Measurements from ENCODE around the gene GARNL3. TPM values are rescaled to one million over a fixed set of nuclear protein-coding genes. Genes with fewer than 3 reads are reported as not detected.

Gene GARNL3
- polyA plus RNA-seq, 2 donors: 3.5 TPM

GRCh38 chr9:127290561-127291065 is 26.0 kb downstream of the GARNL3 start:
- Histone ChIP-seq H3K4me3 (ENCODE audit: low read depth in 1 of 2, low read length in 2 of 2) (no peak overlapping the region), H3K4me1 (ENCODE audit: control insufficient read depth in 2 of 2, insufficient read depth in 2 of 2, low read length in 1 of 2) (no peaks in the 10 kb centered on the region), H3K27me3 (ENCODE audit: control insufficient read depth in 1 of 2, insufficient read depth in 2 of 2, low read length in 2 of 2) (no peaks in the 10 kb centered on the region), H3K27ac (ENCODE audit: low read depth in 2 of 2, low read length in 1 of 2) (no peak overlapping the region), H3K9me3 (ENCODE audit: control insufficient read depth in 2 of 2, insufficient read depth in 1 of 2, low read depth in 1 of 2, low read length in 1 of 2) (no peaks in the 10 kb centered on the region), H3K36me3 (ENCODE audit: control insufficient read depth in 2 of 2, insufficient read depth in 2 of 2, low read length in 1 of 2) (peaks cover 0 to 5% of the 10 kb centered on the region in 2 donors)
- WGBS, 2 donors: 77 to 88% methylated on average over 3 of the region's 3 CpGs

GRCh38 chr9:127291246-127291778 is 26.7 kb downstream of the GARNL3 start:
- Histone ChIP-seq H3K36me3 (ENCODE audit: control insufficient read depth in 2 of 2, insufficient read depth in 2 of 2, low read length in 1 of 2) (peaks cover 0 to 5% of the 10 kb centered on the region in 2 donors), H3K4me3 (ENCODE audit: low read depth in 1 of 2, low read length in 2 of 2) (no peak overlapping the region), H3K27me3 (ENCODE audit: control insufficient read depth in 1 of 2, insufficient read depth in 2 of 2, low read length in 2 of 2) (no peaks in the 10 kb centered on the region), H3K4me1 (ENCODE audit: control insufficient read depth in 2 of 2, insufficient read depth in 2 of 2, low read length in 1 of 2) (no peaks in the 10 kb centered on the region), H3K9me3 (ENCODE audit: control insufficient read depth in 2 of 2, insufficient read depth in 1 of 2, low read depth in 1 of 2, low read length in 1 of 2) (no peaks in the 10 kb centered on the region), H3K27ac (ENCODE audit: low read depth in 2 of 2, low read length in 1 of 2) (no peak overlapping the region)
- WGBS, 2 donors: 83 to 89% methylated on average over 4 of the region's 4 CpGs

GRCh38 chr9:127292415-127292814 is 27.8 kb downstream of the GARNL3 start:
- WGBS, 2 donors: 97 to 99% methylated on average over 4 of the region's 4 CpGs
- Histone ChIP-seq H3K27me3 (ENCODE audit: control insufficient read depth in 1 of 2, insufficient read depth in 2 of 2, low read length in 2 of 2) (no peaks in the 10 kb centered on the region), H3K4me3 (ENCODE audit: low read depth in 1 of 2, low read length in 2 of 2) (no peak overlapping the region), H3K4me1 (ENCODE audit: control insufficient read depth in 2 of 2, insufficient read depth in 2 of 2, low read length in 1 of 2) (no peaks in the 10 kb centered on the region), H3K36me3 (ENCODE audit: control insufficient read depth in 2 of 2, insufficient read depth in 2 of 2, low read length in 1 of 2) (peaks cover 0 to 5% of the 10 kb centered on the region in 2 donors), H3K9me3 (ENCODE audit: control insufficient read depth in 2 of 2, insufficient read depth in 1 of 2, low read depth in 1 of 2, low read length in 1 of 2) (no peaks in the 10 kb centered on the region), H3K27ac (ENCODE audit: low read depth in 2 of 2, low read length in 1 of 2) (no peak overlapping the region)

- no peaks in the 10 kb centered on the region for H3K27me3 ChIP-seq (ENCODE audit: control insufficient read depth in 1 of 2, insufficient read depth in 2 of 2, low read length in 2 of 2)
- H3K4me3 ChIP-seq (ENCODE audit: low read depth in 1 of 2, low read length in 2 of 2): no peak overlapping the region
- H3K4me1 ChIP-seq (ENCODE audit: control insufficient read depth in 2 of 2, insufficient read depth in 2 of 2, low read length in 1 of 2): no peaks in the 10 kb centered on the region
- no peaks in the 10 kb centered on the region for H3K9me3 ChIP-seq (ENCODE audit: control insufficient read depth in 2 of 2, insufficient read depth in 1 of 2, low read depth in 1 of 2, low read length in 1 of 2)
- H3K27ac ChIP-seq (ENCODE audit: low read depth in 2 of 2, low read length in 1 of 2): no peak overlapping the region
- 54 to 71% methylated on average over 5 of the region's 5 CpGs for WGBS, 2 donors
- H3K36me3 ChIP-seq (ENCODE audit: control insufficient read depth in 2 of 2, insufficient read depth in 2 of 2, low read length in 1 of 2): peaks cover 0 to 5% of the 10 kb centered on the region in 2 donors
These were observed 28.8 kb downstream of the GARNL3 start for GRCh38 chr9:127293328-127293727.

- Histone ChIP-seq H3K9me3 (ENCODE audit: control insufficient read depth in 2 of 2, insufficient read depth in 1 of 2, low read depth in 1 of 2, low read length in 1 of 2) (no peaks in the 10 kb centered on the region), H3K27me3 (ENCODE audit: control insufficient read depth in 1 of 2, insufficient read depth in 2 of 2, low read length in 2 of 2) (no peaks in the 10 kb centered on the region), H3K27ac (ENCODE audit: low read depth in 2 of 2, low read length in 1 of 2) (no peak overlapping the region), H3K4me1 (ENCODE audit: control insufficient read depth in 2 of 2, insufficient read depth in 2 of 2, low read length in 1 of 2) (no peaks in the 10 kb centered on the region), H3K4me3 (ENCODE audit: low read depth in 1 of 2, low read length in 2 of 2) (no peak overlapping the region), H3K36me3 (ENCODE audit: control insufficient read depth in 2 of 2, insufficient read depth in 2 of 2, low read length in 1 of 2) (peaks cover 0 to 5% of the 10 kb centered on the region in 2 donors)
- WGBS, 2 donors: 38 to 47% methylated on average over 1 of the region's 1 CpG
These were observed 29.2 kb downstream of the GARNL3 start for GRCh38 chr9:127293767-127294166.

- WGBS, 2 donors: 91 to 95% methylated on average over 1 of the region's 1 CpG
- peaks cover 0 to 5% of the 10 kb centered on the region in 2 donors for H3K36me3 ChIP-seq (ENCODE audit: control insufficient read depth in 2 of 2, insufficient read depth in 2 of 2, low read length in 1 of 2)
- H3K27ac ChIP-seq (ENCODE audit: low read depth in 2 of 2, low read length in 1 of 2): no peak overlapping the region
These were observed 30.4 kb downstream of the GARNL3 start for GRCh38 chr9:127295005-127295404.

GRCh38 chr9:127300886-127301447 is 36.4 kb downstream of the GARNL3 start:
- no peak overlapping the region for H3K4me3 ChIP-seq (ENCODE audit: low read depth in 1 of 2, low read length in 2 of 2)
- no peaks in the 10 kb centered on the region for H3K27me3 ChIP-seq (ENCODE audit: control insufficient read depth in 1 of 2, insufficient read depth in 2 of 2, low read length in 2 of 2)
- H3K9me3 ChIP-seq (ENCODE audit: control insufficient read depth in 2 of 2, insufficient read depth in 1 of 2, low read depth in 1 of 2, low read length in 1 of 2): no peaks in the 10 kb centered on the region
- no peaks in the 10 kb centered on the region for H3K4me1 ChIP-seq (ENCODE audit: control insufficient read depth in 2 of 2, insufficient read depth in 2 of 2, low read length in 1 of 2)
- H3K27ac ChIP-seq (ENCODE audit: low read depth in 2 of 2, low read length in 1 of 2): no peak overlapping the region
- H3K36me3 ChIP-seq (ENCODE audit: control insufficient read depth in 2 of 2, insufficient read depth in 2 of 2, low read length in 1 of 2): no peaks in the 10 kb centered on the region
- whole genome bisulfite sequencing, 2 donors: 85 to 92% methylated on average over 3 of the region's 3 CpGs

More at GRCh38 chr9:127295005-127295404, 30.4 kb downstream of the GARNL3 start:
- no peaks in the 10 kb centered on the region for H3K27me3 ChIP-seq (ENCODE audit: control insufficient read depth in 1 of 2, insufficient read depth in 2 of 2, low read length in 2 of 2)
- H3K9me3 ChIP-seq (ENCODE audit: control insufficient read depth in 2 of 2, insufficient read depth in 1 of 2, low read depth in 1 of 2, low read length in 1 of 2): no peaks in the 10 kb centered on the region
- no peaks in the 10 kb centered on the region for H3K4me1 ChIP-seq (ENCODE audit: control insufficient read depth in 2 of 2, insufficient read depth in 2 of 2, low read length in 1 of 2)
- no peak overlapping the region for H3K4me3 ChIP-seq (ENCODE audit: low read depth in 1 of 2, low read length in 2 of 2)

GRCh38 chr9:127303830-127304229 is 39.3 kb downstream of the GARNL3 start:
- no peaks in the 10 kb centered on the region for H3K9me3 ChIP-seq (ENCODE audit: control insufficient read depth in 2 of 2, insufficient read depth in 1 of 2, low read depth in 1 of 2, low read length in 1 of 2)
- H3K4me1 ChIP-seq (ENCODE audit: control insufficient read depth in 2 of 2, insufficient read depth in 2 of 2, low read length in 1 of 2): no peaks in the 10 kb centered on the region
- no peaks in the 10 kb centered on the region for H3K27me3 ChIP-seq (ENCODE audit: control insufficient read depth in 1 of 2, insufficient read depth in 2 of 2, low read length in 2 of 2)
- no peak overlapping the region for H3K27ac ChIP-seq (ENCODE audit: low read depth in 2 of 2, low read length in 1 of 2)
- H3K4me3 ChIP-seq (ENCODE audit: low read depth in 1 of 2, low read length in 2 of 2): no peak overlapping the region
- H3K36me3 ChIP-seq (ENCODE audit: control insufficient read depth in 2 of 2, insufficient read depth in 2 of 2, low read length in 1 of 2): no peaks in the 10 kb centered on the region
- WGBS, 2 donors: 90 to 93% methylated on average over 1 of the region's 1 CpG

- Histone ChIP-seq H3K4me1 (ENCODE audit: control insufficient read depth in 2 of 2, insufficient read depth in 2 of 2, low read length in 1 of 2) (no peaks in the 10 kb centered on the region), H3K27ac (ENCODE audit: low read depth in 2 of 2, low read length in 1 of 2) (no peak overlapping the region), H3K27me3 (ENCODE audit: control insufficient read depth in 1 of 2, insufficient read depth in 2 of 2, low read length in 2 of 2) (no peaks in the 10 kb centered on the region), H3K9me3 (ENCODE audit: control insufficient read depth in 2 of 2, insufficient read depth in 1 of 2, low read depth in 1 of 2, low read length in 1 of 2) (no peaks in the 10 kb centered on the region), H3K4me3 (ENCODE audit: low read depth in 1 of 2, low read length in 2 of 2) (no peak overlapping the region), H3K36me3 (ENCODE audit: control insufficient read depth in 2 of 2, insufficient read depth in 2 of 2, low read length in 1 of 2) (no peaks in the 10 kb centered on the region)
- 98 to 100% methylated on average over 1 of the region's 1 CpG for WGBS, 2 donors
These were observed 40.7 kb downstream of the GARNL3 start for GRCh38 chr9:127305206-127305837.
